Subcutaneous abdominal adipose tissue (tissue), 5 donors: ENCODE data around the gene PDS5B.
A peak's percentile ranks its signal among the peaks of the same experiment; 100 is the strongest.

Experiments
- H3K27ac ChIP-seq: one replicate; pipeline ENCODE4 v1.7.0; 2013; ENCODE audit warnings: low read depth, mild to moderate bottlenecking, inconsistent platforms, low read length, moderate library complexity
- H3K27me3 ChIP-seq, 5 donors: one replicate each; pipeline ENCODE4 v1.7.0; 2013; ENCODE audit warnings: low read length in 5 of 5, inconsistent platforms in 1 of 5; ENCODE audit not compliant: control insufficient read depth in 5 of 5, insufficient read depth in 4 of 5
- H3K36me3 ChIP-seq, 5 donors: one replicate each; pipeline ENCODE4 v1.7.0; 2013; ENCODE audit warnings: low read length in 5 of 5; ENCODE audit not compliant: control insufficient read depth in 5 of 5, insufficient read depth in 5 of 5
- H3K4me1 ChIP-seq, 5 donors: one replicate each; pipeline ENCODE4 v1.7.0; 2013; ENCODE audit warnings: low read length in 5 of 5, mild to moderate bottlenecking in 3 of 5, moderate library complexity in 1 of 5; ENCODE audit not compliant: control insufficient read depth in 5 of 5, insufficient read depth in 5 of 5
- H3K4me3 ChIP-seq, 5 donors: one replicate each; pipeline ENCODE4 v1.7.0; 2013; ENCODE audit warnings: low read length in 5 of 5, low read depth in 1 of 5
- H3K9ac ChIP-seq, 5 donors: one replicate each; pipeline ENCODE4 v1.7.0; 2013; ENCODE audit warnings: low read length in 5 of 5, mild to moderate bottlenecking in 4 of 5, moderate library complexity in 3 of 5
- H3K9me3 ChIP-seq, 5 donors: one replicate each; pipeline ENCODE4 v1.7.0; 2013; ENCODE audit warnings: low read length in 5 of 5; ENCODE audit not compliant: control insufficient read depth in 5 of 5
- donor health status: healthy.
- donor health status: healthy.
- donor health status: healthy.
- donor health status: healthy.
- donor health status: healthy.

PDS5B gene

DNA sequence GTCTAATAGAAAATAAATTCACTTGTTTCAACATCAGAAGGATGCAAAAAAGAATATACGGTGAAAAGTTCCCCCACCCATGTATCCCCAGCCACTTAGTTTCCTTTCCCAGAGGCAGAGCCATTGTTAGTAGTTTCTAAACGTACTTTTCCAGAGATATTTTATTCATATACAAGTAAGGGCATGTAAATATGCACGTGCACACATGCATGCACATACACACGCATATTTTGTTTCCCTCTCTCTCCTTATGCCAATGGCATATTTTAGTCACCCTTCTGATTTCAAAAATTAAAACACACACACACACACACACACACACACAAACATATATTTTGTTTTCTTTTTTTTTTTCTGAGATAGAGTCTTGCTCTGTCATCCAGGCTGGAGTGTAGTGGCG is 147.4 kb downstream of the PDS5B start:
- Histone ChIP-seq H3K27ac (no peak overlapping the region), H3K9ac (no peak overlapping the region), H3K9me3 (no peaks in the 10 kb centered on the region), H3K36me3 (no peaks in the 10 kb centered on the region), H3K4me1 (peaks cover 0 to 21% (median 8%) of the 10 kb centered on the region in 5 donors), H3K4me3 (no peak overlapping the region), H3K27me3 (no peaks in the 10 kb centered on the region)

DNA sequence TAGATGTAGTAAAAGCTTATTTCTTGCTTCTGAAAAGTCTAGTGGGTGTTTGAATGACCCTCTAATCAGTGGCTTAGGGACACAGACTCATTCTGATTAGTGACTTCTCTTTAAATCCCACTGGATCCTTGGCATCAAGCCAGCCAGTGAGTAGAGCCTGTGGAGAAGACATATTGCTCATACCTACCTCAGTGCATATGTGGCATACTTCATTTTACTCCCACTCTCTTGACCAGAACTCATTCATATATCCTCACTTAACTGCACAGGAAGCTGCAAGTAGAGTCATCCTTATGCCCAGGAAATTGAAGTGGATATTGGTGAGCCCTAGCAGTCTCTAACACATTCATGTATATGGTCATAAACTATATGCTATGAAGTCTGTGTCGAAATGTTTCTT is 148.3 kb downstream of the PDS5B start:
- Histone ChIP-seq H3K9me3 (no peaks in the 10 kb centered on the region), H3K9ac (no peak overlapping the region), H3K27ac (no peak overlapping the region), H3K27me3 (no peaks in the 10 kb centered on the region), H3K36me3 (no peaks in the 10 kb centered on the region), H3K4me1 (peaks cover 0 to 21% (median 8%) of the 10 kb centered on the region in 5 donors), H3K4me3 (no peak overlapping the region)

DNA sequence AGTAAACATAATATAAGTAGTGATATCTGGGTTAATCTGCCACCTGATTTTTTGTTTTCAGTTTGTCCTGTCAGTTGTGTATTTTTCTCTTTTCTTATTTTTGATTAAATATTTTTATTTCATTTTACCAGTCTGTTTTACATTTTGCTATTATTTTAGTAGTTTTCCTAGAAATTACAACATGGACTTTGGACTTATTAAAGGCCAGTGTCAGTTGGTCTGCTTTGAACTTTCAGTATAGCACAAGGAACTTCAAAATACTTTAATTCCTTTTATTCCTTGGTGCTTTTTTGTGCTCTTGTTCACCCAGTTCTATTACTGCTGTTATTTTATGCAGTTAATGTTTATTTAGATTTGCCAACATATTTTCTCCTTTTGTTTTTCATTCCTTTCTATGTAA is 149.6 kb downstream of the PDS5B start:
- Histone ChIP-seq H3K27me3 (no peaks in the 10 kb centered on the region), H3K9me3 (no peaks in the 10 kb centered on the region), H3K4me1 (peaks cover 0 to 21% (median 8%) of the 10 kb centered on the region in 5 donors), H3K36me3 (no peaks in the 10 kb centered on the region), H3K9ac (no peak overlapping the region), H3K4me3 (no peak overlapping the region), H3K27ac (no peak overlapping the region)

DNA sequence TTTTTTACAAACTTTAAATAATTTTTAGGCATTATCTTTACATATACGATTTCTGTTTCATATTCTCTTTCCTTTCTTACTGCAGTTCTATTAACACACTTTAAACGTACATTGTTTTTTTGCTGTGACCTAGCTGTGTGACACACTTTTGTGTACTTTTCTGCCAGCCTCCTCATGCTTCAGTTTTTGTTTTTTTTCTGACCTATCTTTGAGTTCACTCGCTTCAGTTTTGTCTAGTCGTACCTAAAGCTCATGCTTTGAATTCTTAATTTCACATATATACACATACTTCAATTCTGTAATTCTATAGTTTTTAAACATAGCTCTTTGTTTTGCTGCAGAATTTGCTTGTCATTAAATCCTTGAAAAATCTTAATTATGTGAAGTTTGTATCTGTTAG is 150.4 kb downstream of the PDS5B start:
- H3K9ac ChIP-seq: peak overlapping the region in 4 of 5 donors; percentile 25 to 76 (median 69)
- peak overlapping the region in 4 of 5 donors; percentile 46 to 66 (median 59) for H3K4me3 ChIP-seq
- peaks cover 0 to 21% (median 8%) of the 10 kb centered on the region in 5 donors for H3K4me1 ChIP-seq
- H3K36me3 ChIP-seq: peaks cover under 1 to 5% (median 1%) of the 10 kb centered on the region in 5 donors
- no peaks in the 10 kb centered on the region for H3K9me3 ChIP-seq
- H3K27ac ChIP-seq: peak overlapping the region; percentile 79
- no peaks in the 10 kb centered on the region for H3K27me3 ChIP-seq

DNA sequence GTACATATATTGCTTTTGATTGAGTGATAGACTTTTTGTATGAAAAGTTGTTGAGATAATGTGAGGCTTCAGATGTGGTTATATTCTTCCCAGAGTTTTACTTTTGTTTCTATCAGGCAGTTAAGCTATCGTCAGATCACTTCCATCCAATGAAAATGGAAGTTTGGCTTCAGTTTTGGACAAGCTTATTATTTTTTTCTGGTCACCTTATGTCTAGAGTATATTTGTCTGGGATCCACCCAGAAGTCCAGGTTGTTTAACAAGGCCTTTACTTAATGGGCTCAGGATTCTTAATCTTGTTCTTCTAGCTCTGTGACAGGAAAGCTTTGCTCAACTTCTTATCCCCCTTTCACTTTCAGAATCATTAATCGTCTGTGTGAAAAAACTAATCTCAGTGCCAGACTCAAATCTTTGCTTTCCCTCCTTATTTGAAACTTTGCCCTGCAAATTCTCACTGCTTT is 150.9 kb downstream of the PDS5B start:
- peaks cover 2 to 9% (median 4%) of the 10 kb centered on the region in 5 donors for H3K36me3 ChIP-seq
- H3K4me3 ChIP-seq: peak overlapping the region; percentile 46 to 66 (median 57)
- H3K4me1 ChIP-seq: peaks cover 0 to 21% (median 8%) of the 10 kb centered on the region in 5 donors
- H3K27me3 ChIP-seq: no peaks in the 10 kb centered on the region
- H3K9me3 ChIP-seq: no peaks in the 10 kb centered on the region
- peak overlapping the region; percentile 64 to 78 (median 76) for H3K9ac ChIP-seq
- H3K27ac ChIP-seq: peak overlapping the region; percentile 79

DNA sequence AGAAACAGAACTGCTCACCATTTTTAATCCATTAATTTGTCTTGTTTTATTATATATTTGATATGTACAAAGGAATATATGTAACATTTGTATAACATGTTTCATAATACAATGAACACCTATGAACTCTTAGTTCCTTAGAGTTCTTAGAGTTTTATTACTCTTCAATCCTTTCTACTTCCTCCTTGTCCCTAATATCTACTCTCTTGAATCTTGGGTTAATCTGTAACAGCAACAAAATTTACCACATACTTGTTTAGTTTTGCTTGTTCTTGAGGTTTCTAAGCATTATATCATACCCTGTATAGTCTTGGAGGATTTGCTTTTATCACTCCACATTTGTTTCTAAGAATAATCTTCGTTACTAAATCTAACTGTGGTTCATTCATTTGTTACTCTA is 151.4 kb downstream of the PDS5B start:
- peaks cover 2 to 11% (median 4%) of the 10 kb centered on the region in 5 donors for H3K36me3 ChIP-seq
- H3K4me3 ChIP-seq: peak overlapping the region; percentile 46 to 66 (median 57)
- H3K9me3 ChIP-seq: no peaks in the 10 kb centered on the region
- H3K9ac ChIP-seq: peak overlapping the region; percentile 64 to 78 (median 76)
- no peaks in the 10 kb centered on the region for H3K27me3 ChIP-seq
- H3K4me1 ChIP-seq: peaks cover 0 to 21% (median 8%) of the 10 kb centered on the region in 5 donors
- peak overlapping the region; percentile 79 for H3K27ac ChIP-seq

- Histone ChIP-seq H3K4me1 (no peaks in the 10 kb centered on the region), H3K27ac (no peak overlapping the region), H3K9ac (no peak overlapping the region), H3K27me3 (no peaks in the 10 kb centered on the region), H3K9me3 (no peaks in the 10 kb centered on the region), H3K36me3 (peaks cover 11 to 29% (median 14%) of the 10 kb centered on the region in 5 donors), H3K4me3 (no peak overlapping the region)
Measured at GRCh38 chr13:32745509-32745908, 159.3 kb downstream of the PDS5B start.

DNA sequence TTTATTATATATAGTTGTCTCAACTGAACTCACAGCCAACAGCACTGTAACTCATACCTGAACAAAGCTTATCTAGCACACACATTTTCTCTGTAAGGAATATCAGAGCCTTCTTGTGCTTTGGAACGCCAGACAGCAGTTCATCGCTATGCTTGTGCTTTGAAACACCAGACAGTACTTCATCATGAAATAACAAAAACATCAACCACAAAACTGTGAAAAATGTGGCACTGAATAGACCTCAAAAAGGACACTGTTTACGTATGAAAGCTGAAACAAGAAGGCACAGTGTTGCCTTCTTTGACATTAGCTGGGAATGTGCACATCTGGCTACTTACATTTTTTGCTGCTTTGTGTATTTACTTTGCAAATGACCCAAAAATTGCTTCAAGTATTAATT is 160.2 kb downstream of the PDS5B start:
- H3K4me3 ChIP-seq: no peak overlapping the region
- no peaks in the 10 kb centered on the region for H3K27me3 ChIP-seq
- H3K9me3 ChIP-seq: no peaks in the 10 kb centered on the region
- no peak overlapping the region for H3K9ac ChIP-seq
- no peak overlapping the region for H3K27ac ChIP-seq
- no peaks in the 10 kb centered on the region for H3K4me1 ChIP-seq
- peaks cover 12 to 30% (median 15%) of the 10 kb centered on the region in 5 donors for H3K36me3 ChIP-seq

- H3K4me3 ChIP-seq: no peak overlapping the region
- H3K9me3 ChIP-seq: no peaks in the 10 kb centered on the region
- no peaks in the 10 kb centered on the region for H3K4me1 ChIP-seq
Measured at GRCh38 chr13:32748305-32748704, 162.1 kb downstream of the PDS5B start.

GRCh38 chr13:32751340-32751739 is 165.1 kb downstream of the PDS5B start:
- no peak overlapping the region for H3K27ac ChIP-seq
- peaks cover 10 to 32% (median 21%) of the 10 kb centered on the region in 5 donors for H3K36me3 ChIP-seq
- no peak overlapping the region for H3K4me3 ChIP-seq
- no peaks in the 10 kb centered on the region for H3K4me1 ChIP-seq
- no peaks in the 10 kb centered on the region for H3K27me3 ChIP-seq
- no peak overlapping the region for H3K9ac ChIP-seq
- H3K9me3 ChIP-seq: no peaks in the 10 kb centered on the region

More at GRCh38 chr13:32748305-32748704, 162.1 kb downstream of the PDS5B start:
- H3K36me3 ChIP-seq: peaks cover 9 to 22% (median 14%) of the 10 kb centered on the region in 5 donors
- no peak overlapping the region for H3K9ac ChIP-seq
- no peak overlapping the region for H3K27ac ChIP-seq
- no peaks in the 10 kb centered on the region for H3K27me3 ChIP-seq
